ENCODE results near the gene NUTM2A.
"Not testable (repeated sequence)": the region's sequence is repeated elsewhere in the genome, so short reads cannot be mapped to it uniquely, and the experiment has no call there.

DNA sequence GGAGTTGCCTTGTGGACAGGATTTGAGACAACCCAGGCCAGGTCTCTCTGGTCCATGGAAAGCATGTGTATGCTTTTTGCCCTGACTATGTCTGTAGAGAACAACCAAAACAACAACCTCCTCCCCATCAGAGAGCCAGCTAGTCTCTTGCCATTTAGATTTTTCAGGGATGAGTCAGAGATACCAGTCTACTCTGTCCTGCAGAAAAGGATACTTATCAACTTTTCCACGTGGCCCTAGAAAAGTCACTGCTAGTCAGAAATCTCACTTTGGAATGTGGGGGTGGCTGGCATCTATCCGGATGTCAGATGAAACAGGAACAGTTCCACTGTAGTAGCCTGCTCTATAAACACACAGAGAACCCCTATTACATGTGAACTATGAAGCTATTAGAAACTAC lies 13.4 kb upstream of the NUTM2A start:
- not testable (repeated sequence) for TF ChIP-seq CTCF (IDR thresholded peaks at IDR 0.05); POLR2AphosphoS5 (IDR thresholded peaks at IDR 0.05); EP300 (IDR thresholded peaks at IDR 0.05); POLR2A (IDR thresholded peaks at IDR 0.05; ENCODE audit: low read depth)
